Immature natural killer cell (primary cell): ENCODE data around the gene RGR. TPM values are rescaled to one million over a fixed set of nuclear protein-coding genes. Genes with fewer than 3 reads are reported as not detected.
A peak's percentile ranks its signal among the peaks of the same experiment; 100 is the strongest.

ENCODE experiments used
- DNase-seq, 3 donors: peaks; one replicate each; pipeline ENCODE4 v3.0.0; 2022; ENCODE audit warnings: mixed read lengths in 1 of 3
- H3K27ac Mint-ChIP-seq, 6 donors: one replicate each; pipeline ENCODE4 v1.8.0; 2020; ENCODE audit warnings: mixed read lengths in 6 of 6, mild to moderate bottlenecking in 5 of 6, inconsistent platforms in 4 of 6, moderate library complexity in 3 of 6
- H3K27me3 Mint-ChIP-seq, 3 donors: one replicate each; pipeline ENCODE4 v1.8.0; 2020 to 2021; ENCODE audit warnings: low read depth in 3 of 3, mild to moderate bottlenecking in 3 of 3, mixed read lengths in 3 of 3, moderate library complexity in 3 of 3, inconsistent platforms in 1 of 3
- H3K36me3 Mint-ChIP-seq, 3 donors: one replicate each; pipeline ENCODE4 v1.8.0; 2020; ENCODE audit warnings: mixed read lengths in 3 of 3, inconsistent platforms in 2 of 3, mild to moderate bottlenecking in 2 of 3
- H3K4me1 Mint-ChIP-seq, 2 donors: one replicate each; pipeline ENCODE4 v1.8.0; 2020; ENCODE audit warnings: inconsistent platforms in 2 of 2, mild to moderate bottlenecking in 2 of 2, mixed read lengths in 2 of 2, moderate library complexity in 1 of 2
- H3K4me3 Mint-ChIP-seq, 5 donors: one replicate each; pipeline ENCODE4 v1.8.0; 2020; ENCODE audit warnings: mild to moderate bottlenecking in 5 of 5, mixed read lengths in 5 of 5, inconsistent platforms in 3 of 5, moderate library complexity in 3 of 5
- H3K9me3 Mint-ChIP-seq, 6 donors: one replicate each; pipeline ENCODE4 v1.8.0; 2020; ENCODE audit warnings: mild to moderate bottlenecking in 6 of 6, mixed read lengths in 6 of 6, inconsistent platforms in 4 of 6, moderate library complexity in 3 of 6
- polyA plus RNA-seq, 3 donors: library from polyadenylated mRNA; unstranded; fragments of 300-500 nt; fragmentation: Illumina TruSeq; gene quantifications; one replicate each; pipeline ENCODE4 v1.2.3, GENCODE V29; 2021

The RGR gene
- not detected for polyA plus RNA-seq

- Mint-ChIP-seq H3K27ac (no peak within 1 kb of the TSS), H3K27me3 (peaks cover 2 to 11% (median 3%) of the 10 kb centered on the region in 3 donors), H3K4me3 (no peak within 1 kb of the TSS), H3K9me3 (no peaks in the 10 kb centered on the region), H3K36me3 (no peaks in the 10 kb centered on the region), H3K4me1 (no peaks in the 10 kb centered on the region)
- DNase-seq: no peak
These were observed at the start of gene RGR for GRCh38 chr10:84244651-84245270. Gene RGR, plus strand, starts transcription at chr10:84245053. Its CDS starts 38 bp downstream, at chr10:84245091.

- H3K4me3 Mint-ChIP-seq: peak overlapping the region in 3 of 5 donors; percentile 77 to 79 (median 77)
- H3K27ac Mint-ChIP-seq: peak overlapping the region in 1 of 6 donors; percentile 36
- peaks cover 0 to 13% (median 6%) of the 10 kb centered on the region in 3 donors for H3K36me3 Mint-ChIP-seq
- no peak for DNase-seq
- H3K27me3 Mint-ChIP-seq: peaks cover 2 to 14% (median 2%) of the 10 kb centered on the region in 3 donors
- no peaks in the 10 kb centered on the region for H3K9me3 Mint-ChIP-seq
- peaks cover 20 to 34% of the 10 kb centered on the region in 2 donors for H3K4me1 Mint-ChIP-seq
These were observed 48.8 kb upstream of the RGR start for GRCh38 chr10:84196083-84196482.

GRCh38 chr10:84196941-84197340, 47.9 kb upstream of the RGR start:
- Mint-ChIP-seq H3K36me3 (peaks cover 0 to 13% (median 6%) of the 10 kb centered on the region in 3 donors), H3K27ac (no peak overlapping the region), H3K27me3 (peaks cover 2 to 14% (median 2%) of the 10 kb centered on the region in 3 donors), H3K4me3 (no peak overlapping the region), H3K4me1 (peaks cover 14 to 28% of the 10 kb centered on the region in 2 donors), H3K9me3 (no peaks in the 10 kb centered on the region)
- no peak for DNase-seq

GRCh38 chr10:84197643-84198042, 47.2 kb upstream of the RGR start:
- Mint-ChIP-seq H3K27me3 (peaks cover 0 to 14% (median 2%) of the 10 kb centered on the region in 3 donors), H3K27ac (no peak overlapping the region), H3K4me1 (peaks cover 14 to 28% of the 10 kb centered on the region in 2 donors), H3K9me3 (no peaks in the 10 kb centered on the region), H3K36me3 (peaks cover 0 to 13% (median 6%) of the 10 kb centered on the region in 3 donors), H3K4me3 (no peak overlapping the region)
- no peak for DNase-seq

GRCh38 chr10:84198206-84198915, 46.5 kb upstream of the RGR start:
- H3K9me3 Mint-ChIP-seq: no peaks in the 10 kb centered on the region
- peaks cover 0 to 8% (median 2%) of the 10 kb centered on the region in 3 donors for H3K27me3 Mint-ChIP-seq
- peak overlapping the region in 1 of 6 donors; percentile 8 for H3K27ac Mint-ChIP-seq
- no peak for DNase-seq
- H3K36me3 Mint-ChIP-seq: peaks cover 0 to 13% (median 6%) of the 10 kb centered on the region in 3 donors
- H3K4me3 Mint-ChIP-seq: no peak overlapping the region
- H3K4me1 Mint-ChIP-seq: peaks cover 12 to 28% of the 10 kb centered on the region in 2 donors

- no peak overlapping the region for H3K4me3 Mint-ChIP-seq
- H3K4me1 Mint-ChIP-seq: peaks cover 3 to 9% of the 10 kb centered on the region in 2 donors
- no peak overlapping the region for H3K27ac Mint-ChIP-seq
- no peak for DNase-seq
- H3K27me3 Mint-ChIP-seq: peaks cover 2 to 9% (median 2%) of the 10 kb centered on the region in 3 donors
- peaks cover 0 to 13% (median 6%) of the 10 kb centered on the region in 3 donors for H3K36me3 Mint-ChIP-seq
- no peaks in the 10 kb centered on the region for H3K9me3 Mint-ChIP-seq
These were observed 44.2 kb upstream of the RGR start for GRCh38 chr10:84200537-84201243.

GRCh38 chr10:84201244-84201606, 43.6 kb upstream of the RGR start:
- H3K36me3 Mint-ChIP-seq: peaks cover 0 to 13% (median 6%) of the 10 kb centered on the region in 3 donors
- no peak overlapping the region for H3K27ac Mint-ChIP-seq
- peaks cover 0 to 4% of the 10 kb centered on the region in 2 donors for H3K4me1 Mint-ChIP-seq
- H3K9me3 Mint-ChIP-seq: no peaks in the 10 kb centered on the region
- no peak for DNase-seq
- no peak overlapping the region for H3K4me3 Mint-ChIP-seq
- peaks cover 0 to 7% (median 2%) of the 10 kb centered on the region in 3 donors for H3K27me3 Mint-ChIP-seq

- DNase-seq: no peak
- Mint-ChIP-seq H3K9me3 (no peaks in the 10 kb centered on the region), H3K27me3 (peaks cover 0 to 5% (median 3%) of the 10 kb centered on the region in 3 donors), H3K36me3 (peaks cover 0 to 13% (median 6%) of the 10 kb centered on the region in 3 donors), H3K4me1 (no peaks in the 10 kb centered on the region), H3K4me3 (no peak overlapping the region), H3K27ac (no peak overlapping the region)
These were observed 43.2 kb upstream of the RGR start for GRCh38 chr10:84201682-84202081.

GRCh38 chr10:84202349-84202748, 42.5 kb upstream of the RGR start:
- Mint-ChIP-seq H3K4me1 (no peaks in the 10 kb centered on the region), H3K36me3 (peaks cover 0 to 13% (median 6%) of the 10 kb centered on the region in 3 donors), H3K9me3 (no peaks in the 10 kb centered on the region), H3K4me3 (no peak overlapping the region), H3K27me3 (peaks cover 0 to 4% (median 3%) of the 10 kb centered on the region in 3 donors), H3K27ac (no peak overlapping the region)
- no peak for DNase-seq

- no peaks in the 10 kb centered on the region for H3K4me1 Mint-ChIP-seq
- no peaks in the 10 kb centered on the region for H3K9me3 Mint-ChIP-seq
- no peak overlapping the region for H3K27ac Mint-ChIP-seq
- H3K36me3 Mint-ChIP-seq: peaks cover 0 to 9% (median 0%) of the 10 kb centered on the region in 3 donors
- DNase-seq: peak in 1 of 3 donors; percentile 17
- H3K27me3 Mint-ChIP-seq: peaks cover 0 to 4% (median 3%) of the 10 kb centered on the region in 3 donors
- H3K4me3 Mint-ChIP-seq: no peak overlapping the region
These were observed 40.7 kb upstream of the RGR start for GRCh38 chr10:84204122-84204521.

GRCh38 chr10:84204610-84205009, 40.2 kb upstream of the RGR start:
- H3K27me3 Mint-ChIP-seq: peaks cover 0 to 4% (median 3%) of the 10 kb centered on the region in 3 donors

GRCh38 chr10:84205049-84205852, 39.6 kb upstream of the RGR start:
- Mint-ChIP-seq H3K27ac (peak overlapping the region in 1 of 6 donors; percentile 17), H3K4me3 (no peak overlapping the region), H3K27me3 (peaks cover 0 to 4% (median 3%) of the 10 kb centered on the region in 3 donors), H3K36me3 (peaks cover 0 to 6% (median 0%) of the 10 kb centered on the region in 3 donors), H3K4me1 (no peaks in the 10 kb centered on the region), H3K9me3 (no peaks in the 10 kb centered on the region)
- peak; percentile 62 to 72 (median 64) for DNase-seq

More at GRCh38 chr10:84204610-84205009, 40.2 kb upstream of the RGR start:
- no peaks in the 10 kb centered on the region for H3K4me1 Mint-ChIP-seq
- no peak for DNase-seq
- H3K27ac Mint-ChIP-seq: no peak overlapping the region
- H3K36me3 Mint-ChIP-seq: peaks cover 0 to 7% (median 0%) of the 10 kb centered on the region in 3 donors
- H3K9me3 Mint-ChIP-seq: no peaks in the 10 kb centered on the region
- no peak overlapping the region for H3K4me3 Mint-ChIP-seq
